Transverse colon (tissue), 3 donors: ENCODE results near the gene PRIMPOL.

ENCODE experiments used
- CTCF ChIP-seq, 5 experiments: fragments of 200-600 bp in 3 of 5; fragments of 450-650 bp in 2 of 5; sonication (generic) in 3 of 5; IDR thresholded peaks; 1 replicate in 2 of 5; 2 replicates in 3 of 5; pipeline ENCODE4 v1.5.1; 2016 to 2017; ENCODE audit warnings: antibody characterized with exemption in 5 of 5, inconsistent platforms in 3 of 5, mild to moderate bottlenecking in 2 of 5, moderate library complexity in 1 of 5
- POLR2A ChIP-seq: fragments of 450-650 bp; IDR thresholded peaks from one replicate; pipeline ENCODE4 v1.6.1; 2016; ENCODE audit warnings: antibody characterized with exemption, mild to moderate bottlenecking, moderate library complexity

- TF ChIP-seq POLR2A (no peak), CTCF (IDR thresholded peaks at IDR 0.05) (no peak)
Observed at GRCh38 chr4:184721254-184721653, 71.7 kb downstream of the PRIMPOL start.
